ENCODE data around the gene LAMA2.

DNA sequence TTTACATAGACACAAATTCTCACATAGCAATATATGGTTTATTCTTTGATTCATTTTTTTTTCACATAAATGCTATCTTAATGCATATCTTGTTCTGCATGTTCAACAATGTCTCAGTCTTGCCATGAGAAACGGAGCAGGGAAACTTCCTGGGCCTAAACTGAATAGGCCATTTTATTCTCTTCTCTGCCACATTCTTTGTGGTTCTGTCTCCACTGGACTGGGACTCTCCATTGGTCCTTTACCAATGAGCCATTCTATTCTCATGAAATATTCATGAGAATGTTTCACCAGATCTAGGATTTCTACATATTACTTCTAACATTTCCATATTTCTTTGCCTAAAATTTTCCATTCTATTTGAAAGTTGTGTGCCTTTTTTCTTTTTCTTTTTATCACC, 42.8 kb downstream of the LAMA2 start:
- TF ChIP-seq POLR2A (IDR thresholded peaks at IDR 0.05; ENCODE audit: low read depth), result no peak
- TF ChIP-seq, protein P1, sequence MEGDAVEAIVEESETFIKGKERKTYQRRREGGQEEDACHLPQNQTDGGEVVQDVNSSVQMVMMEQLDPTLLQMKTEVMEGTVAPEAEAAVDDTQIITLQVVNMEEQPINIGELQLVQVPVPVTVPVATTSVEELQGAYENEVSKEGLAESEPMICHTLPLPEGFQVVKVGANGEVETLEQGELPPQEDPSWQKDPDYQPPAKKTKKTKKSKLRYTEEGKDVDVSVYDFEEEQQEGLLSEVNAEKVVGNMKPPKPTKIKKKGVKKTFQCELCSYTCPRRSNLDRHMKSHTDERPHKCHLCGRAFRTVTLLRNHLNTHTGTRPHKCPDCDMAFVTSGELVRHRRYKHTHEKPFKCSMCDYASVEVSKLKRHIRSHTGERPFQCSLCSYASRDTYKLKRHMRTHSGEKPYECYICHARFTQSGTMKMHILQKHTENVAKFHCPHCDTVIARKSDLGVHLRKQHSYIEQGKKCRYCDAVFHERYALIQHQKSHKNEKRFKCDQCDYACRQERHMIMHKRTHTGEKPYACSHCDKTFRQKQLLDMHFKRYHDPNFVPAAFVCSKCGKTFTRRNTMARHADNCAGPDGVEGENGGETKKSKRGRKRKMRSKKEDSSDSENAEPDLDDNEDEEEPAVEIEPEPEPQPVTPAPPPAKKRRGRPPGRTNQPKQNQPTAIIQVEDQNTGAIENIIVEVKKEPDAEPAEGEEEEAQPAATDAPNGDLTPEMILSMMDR (IDR thresholded peaks at IDR 0.05), result no peak
